ENCODE data around the gene ATAD3A. TPM values are rescaled to one million over a fixed set of nuclear protein-coding genes. Genes with fewer than 3 reads are reported as not detected.
A peak's percentile ranks its signal among the peaks of the same experiment; 100 is the strongest.

The ATAD3A gene
- total RNA-seq, 1 donor from 2014 or later = 28.7 TPM

GRCh38 chr1:1551524-1552262 lies 39.7 kb downstream of the ATAD3A start:
- FAIRE-seq = no peak

GRCh38 chr1:1552263-1552639 lies 40.3 kb downstream of the ATAD3A start:
- H3K27me3 ChIP-seq (ENCODE audit: control insufficient read depth, insufficient read depth, low read length) = no peaks in the 10 kb centered on the region
- H3K36me3 ChIP-seq (ENCODE audit: control insufficient read depth, insufficient read depth, low read length) = peaks cover 3% of the 10 kb centered on the region
- FAIRE-seq (no peak), DNase-seq (ENCODE audit: low read depth) (no peak)
- H3K4me3 ChIP-seq (ENCODE audit: low read depth, low read length) = no peak overlapping the region
- TF ChIP-seq CTCF (IDR thresholded peaks at IDR 0.05; ENCODE audit: insufficient read depth, low read length, severe bottlenecking) = no peak

More at GRCh38 chr1:1551524-1552262, 39.7 kb downstream of the ATAD3A start:
- Histone ChIP-seq H3K27me3 (ENCODE audit: control insufficient read depth, insufficient read depth, low read length) (no peaks in the 10 kb centered on the region), H3K36me3 (ENCODE audit: control insufficient read depth, insufficient read depth, low read length) (peaks cover 3% of the 10 kb centered on the region), H3K4me3 (ENCODE audit: low read depth, low read length) (no peak overlapping the region)
- no peak for DNase-seq (ENCODE audit: low read depth)
- TF ChIP-seq CTCF (IDR thresholded peaks at IDR 0.05; ENCODE audit: insufficient read depth, low read length, severe bottlenecking) = no peak

- no peak for TF ChIP-seq CTCF (IDR thresholded peaks at IDR 0.05; ENCODE audit: insufficient read depth, low read length, severe bottlenecking)
Measured at GRCh38 chr1:1553821-1554494, 42.0 kb downstream of the ATAD3A start.

GRCh38 chr1:1554550-1554925 lies 42.6 kb downstream of the ATAD3A start:
- no peak for FAIRE-seq
- TF ChIP-seq CTCF (IDR thresholded peaks at IDR 0.05; ENCODE audit: insufficient read depth, low read length, severe bottlenecking) = no peak
- Histone ChIP-seq H3K27me3 (ENCODE audit: control insufficient read depth, insufficient read depth, low read length) (no peaks in the 10 kb centered on the region), H3K36me3 (ENCODE audit: control insufficient read depth, insufficient read depth, low read length) (no peaks in the 10 kb centered on the region), H3K4me3 (ENCODE audit: low read depth, low read length) (no peak overlapping the region)
- DNase-seq (ENCODE audit: low read depth) = no peak

More at GRCh38 chr1:1553821-1554494, 42.0 kb downstream of the ATAD3A start:
- Histone ChIP-seq H3K27me3 (ENCODE audit: control insufficient read depth, insufficient read depth, low read length) (no peaks in the 10 kb centered on the region), H3K36me3 (ENCODE audit: control insufficient read depth, insufficient read depth, low read length) (no peaks in the 10 kb centered on the region), H3K4me3 (ENCODE audit: low read depth, low read length) (no peak overlapping the region)
- FAIRE-seq (no peak), DNase-seq (ENCODE audit: low read depth) (no peak)

- TF ChIP-seq CTCF (IDR thresholded peaks at IDR 0.05; ENCODE audit: insufficient read depth, low read length, severe bottlenecking) = no peak
- no peaks in the 10 kb centered on the region for H3K27me3 ChIP-seq (ENCODE audit: control insufficient read depth, insufficient read depth, low read length)
- DNase-seq (ENCODE audit: low read depth) = peak; percentile 62
- no peak overlapping the region for H3K4me3 ChIP-seq (ENCODE audit: low read depth, low read length)
- H3K36me3 ChIP-seq (ENCODE audit: control insufficient read depth, insufficient read depth, low read length) = peaks cover 2% of the 10 kb centered on the region
- FAIRE-seq = no peak
Measured at GRCh38 chr1:1554926-1555915, 43.3 kb downstream of the ATAD3A start.
